SW480 (cell line): ENCODE results near the gene COL19A1.
A peak's percentile ranks its signal among the peaks of the same experiment; 100 is the strongest.

Experiments used
- DNase-seq: peaks from one replicate; pipeline ENCODE4 v3.0.0-alpha.2; 2016; ENCODE audit warnings: low spot score

Gene COL19A1

GRCh38 chr6:70125602-70126001, 259.2 kb downstream of the COL19A1 start:
- DNase-seq = no peak

GRCh38 chr6:70129341-70129740, 263.0 kb downstream of the COL19A1 start:
- no peak for DNase-seq

- DNase-seq = no peak
These were observed 264.5 kb downstream of the COL19A1 start for GRCh38 chr6:70130865-70131264.

GRCh38 chr6:70131528-70131927, 265.2 kb downstream of the COL19A1 start:
- DNase-seq = no peak

GRCh38 chr6:70133246-70133645, 266.9 kb downstream of the COL19A1 start:
- no peak for DNase-seq

- DNase-seq = no peak
These were observed 268.2 kb downstream of the COL19A1 start for GRCh38 chr6:70134542-70134941.

GRCh38 chr6:70135219-70136160, 269.1 kb downstream of the COL19A1 start:
- no peak for DNase-seq

- no peak for DNase-seq
These were observed 270.6 kb downstream of the COL19A1 start for GRCh38 chr6:70136996-70137395.

GRCh38 chr6:70140496-70140895, 274.1 kb downstream of the COL19A1 start:
- no peak for DNase-seq

GRCh38 chr6:70142034-70142433, 275.7 kb downstream of the COL19A1 start:
- DNase-seq = no peak

GRCh38 chr6:70145178-70145577, 278.8 kb downstream of the COL19A1 start:
- no peak for DNase-seq

GRCh38 chr6:70149209-70149788, 282.9 kb downstream of the COL19A1 start:
- DNase-seq = no peak

- DNase-seq = no peak
These were observed 284.2 kb downstream of the COL19A1 start for GRCh38 chr6:70150521-70150920.

- no peak for DNase-seq
These were observed 285.3 kb downstream of the COL19A1 start for GRCh38 chr6:70151616-70152015.

GRCh38 chr6:70152786-70153185, 286.4 kb downstream of the COL19A1 start:
- DNase-seq = no peak

- no peak for DNase-seq
These were observed 290.7 kb downstream of the COL19A1 start for GRCh38 chr6:70157086-70157485.

- no peak for DNase-seq
These were observed 293.9 kb downstream of the COL19A1 start for GRCh38 chr6:70160276-70160675.

GRCh38 chr6:70162972-70163371, 296.6 kb downstream of the COL19A1 start:
- no peak for DNase-seq

GRCh38 chr6:70163795-70164194, 297.4 kb downstream of the COL19A1 start:
- DNase-seq = peak; percentile 36

GRCh38 chr6:70164556-70164955, 298.2 kb downstream of the COL19A1 start:
- peak; percentile 79 for DNase-seq

- DNase-seq = peak; percentile 58
These were observed 300.0 kb downstream of the COL19A1 start for GRCh38 chr6:70166088-70166958.

GRCh38 chr6:70168681-70169377, 302.5 kb downstream of the COL19A1 start:
- DNase-seq = no peak
